T-cell (primary cell): ENCODE measurements around the gene VWA3B. TPM values are rescaled to one million over a fixed set of nuclear protein-coding genes. Genes with fewer than 3 reads are reported as not detected.

ENCODE experiments used
- ATAC-seq, 4 experiments: fragments of 200-7000 bp in 3 of 4; fragments of 150-1000 bp in 1 of 4; cut with Tn5 transposase; replicated peaks in 1 of 4; 1 replicate in 3 of 4; 2 replicates in 1 of 4; pipeline ENCODE4 v1.10.0; 2021; ENCODE audit warnings: moderate library complexity in 3 of 4, mild to moderate bottlenecking in 2 of 4, moderate number of reproducible peaks in 1 of 4
- CTCF ChIA-PET, 2 donors: fragments of 300-600 bp; sonication (Branson Sonifier 250); formaldehyde crosslinking; loops; one replicate each; lab custom pipeline; 2022; ENCODE audit warnings: antibody characterized with exemption in 2 of 2; lab: Charles Lee
- POLR2A ChIA-PET, 2 donors: fragments of 300-600 bp; sonication (Branson Sonifier 250); formaldehyde crosslinking; loops; one replicate each; lab custom pipeline; 2022; ENCODE audit warnings: antibody characterized with exemption in 2 of 2; lab: Charles Lee
- DNase-seq, 35 experiments: peaks; one replicate each; pipeline versions ENCODE4 v3.0.0 to v3.0.0-alpha.2; 2013 to 2023
- H3K27ac ChIP-seq: one replicate; pipeline ENCODE4 v1.5.1; 2013; ENCODE audit warnings: low read length
- H3K27me3 ChIP-seq, 2 experiments: replicated peaks in 1 of 2; 1 replicate in 1 of 2; 2 replicates in 1 of 2; pipeline versions ENCODE4 v1.6.1 to v1.7.0; 2013; ENCODE audit warnings: low read length in 1 of 2, mixed read lengths in 1 of 2; ENCODE audit not compliant: control insufficient read depth in 2 of 2, insufficient read depth in 2 of 2; ENCODE audit errors: extremely low read depth in 1 of 2
- H3K36me3 ChIP-seq, 2 donors: 1 replicate in 1 of 2; 2 replicates in 1 of 2; pipeline versions ENCODE4 v1.6.1 to v1.7.0; 2013; ENCODE audit warnings: low read length in 1 of 2; ENCODE audit not compliant: control insufficient read depth in 2 of 2, insufficient read depth in 1 of 2; ENCODE audit errors: extremely low read depth in 1 of 2
- H3K4me1 ChIP-seq, 2 experiments: 1 replicate in 1 of 2; 2 replicates in 1 of 2; pipeline versions ENCODE4 v1.6.1 to v1.7.0; 2013; ENCODE audit warnings: low read length in 2 of 2, mixed read lengths in 1 of 2; ENCODE audit not compliant: insufficient read depth in 2 of 2, control insufficient read depth in 1 of 2; ENCODE audit errors: extremely low read depth in 1 of 2
- H3K4me3 ChIP-seq, 2 donors: 1 replicate in 1 of 2; 2 replicates in 1 of 2; pipeline versions ENCODE4 v1.5.1 to v1.7.0; 2013; ENCODE audit warnings: mild to moderate bottlenecking in 2 of 2, low read length in 1 of 2, moderate library complexity in 1 of 2; ENCODE audit not compliant: control insufficient read depth in 1 of 2; ENCODE audit errors: extremely low read depth in 1 of 2
- H3K9me3 ChIP-seq: 2 replicates; pipeline ENCODE4 v1.7.0; 2013
- H3K27ac Mint-ChIP-seq, 2 donors: one replicate each; pipeline ENCODE4 v1.8.0; 2020 to 2021; ENCODE audit warnings: mild to moderate bottlenecking in 2 of 2, mixed read lengths in 2 of 2
- H3K27me3 Mint-ChIP-seq, 2 donors: one replicate each; pipeline ENCODE4 v1.8.0; 2021 to 2022; ENCODE audit warnings: mixed read lengths in 2 of 2
- H3K36me3 Mint-ChIP-seq: one replicate; pipeline ENCODE4 v1.8.0; 2021; ENCODE audit warnings: mixed read lengths
- H3K4me1 Mint-ChIP-seq, 3 donors: one replicate each; pipeline ENCODE4 v1.8.0; 2020 to 2022; ENCODE audit warnings: mixed read lengths in 3 of 3, mild to moderate bottlenecking in 1 of 3
- H3K4me3 Mint-ChIP-seq, 3 donors: one replicate each; pipeline ENCODE4 v1.8.0; 2020 to 2022; ENCODE audit warnings: mild to moderate bottlenecking in 3 of 3, mixed read lengths in 3 of 3, moderate library complexity in 3 of 3
- H3K9me3 Mint-ChIP-seq, 3 donors: one replicate each; pipeline ENCODE4 v1.8.0; 2020 to 2022; ENCODE audit warnings: mixed read lengths in 3 of 3
- WGBS: methylation state at CpG from one replicate; pipeline ENCODE4 v1.1.5; 2013; ENCODE audit warnings: missing lambda C conversion rate; ENCODE audit not compliant: insufficient coverage; 5-methylcytosine and 5-hydroxymethylcytosine counted together
- total RNA-seq, 35 experiments: library from RNA in 6 of 35; stranded (reverse) in 6 of 35; fragments of 120-200 nt in 1 of 35; gene quantifications; one replicate each; pipeline versions ENCODE4 v1.2.1 to v1.2.4 and lab custom pipeline; 2013 to 2026

VWA3B gene
- total RNA-seq, 5 donors from 2014 or later (not counting 1 experiment from before 2014, with no cell fraction given), result not detected

DNA sequence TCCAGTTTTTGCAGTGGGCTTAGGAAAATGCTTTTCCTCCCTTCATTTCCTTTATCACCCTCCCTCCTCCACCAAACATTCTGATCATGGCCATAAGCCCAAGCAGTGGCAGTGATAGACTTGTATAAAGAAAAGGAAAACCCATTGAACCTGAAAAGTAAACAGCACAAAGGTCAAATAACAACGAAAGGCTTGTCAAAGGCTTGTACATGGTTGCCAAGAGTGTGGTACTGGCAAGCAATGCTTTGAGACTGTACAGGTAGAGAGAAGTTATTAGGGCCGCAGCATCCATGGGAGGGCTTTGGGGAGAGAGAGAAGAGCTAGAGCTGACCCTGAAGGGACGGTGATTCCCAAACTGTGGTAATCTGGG is 2.1 kb upstream of the VWA3B start:
- no peaks in the 10 kb centered on the region for H3K9me3 ChIP-seq
- no peak for DNase-seq

DNA sequence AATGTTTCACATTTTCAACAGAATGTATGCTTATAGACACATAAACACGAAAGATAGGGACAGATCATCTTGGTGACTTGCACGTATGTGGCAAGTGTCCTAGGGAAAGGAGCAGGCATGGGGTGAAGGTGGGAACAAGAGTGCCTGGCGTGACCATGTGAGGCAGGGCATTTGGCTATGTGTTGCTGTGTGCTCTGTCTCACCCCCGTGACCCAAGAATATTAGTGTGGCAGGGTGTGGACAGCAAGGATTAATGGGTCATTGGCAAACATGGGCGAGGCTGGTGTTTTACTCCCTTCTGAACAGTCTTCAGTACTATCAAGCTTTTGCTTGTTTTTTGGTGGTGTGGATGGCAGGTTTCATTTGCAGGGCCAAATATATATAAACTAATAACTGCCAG is 1.3 kb upstream of the VWA3B start:
- Histone ChIP-seq H3K9me3 (no peaks in the 10 kb centered on the region), H3K4me3 (no peak overlapping the region), H3K27ac (no peak overlapping the region), H3K36me3 (no peaks in the 10 kb centered on the region), H3K4me1 (peaks cover 7 to 20% of the 10 kb centered on the region in 2 experiments), H3K27me3 (peaks cover 2 to 51% of the 10 kb centered on the region in 2 experiments)
- peaks cover 49 to 50% of the 10 kb centered on the region in 2 donors for H3K27me3 Mint-ChIP-seq
- peak overlapping the region in 1 of 3 donors; percentile 21 for H3K4me3 Mint-ChIP-seq
- DNase-seq, result no peak
- 100% methylated on average over 4 of the region's 5 CpGs for WGBS
- POLR2A ChIA-PET, result no interaction called here
- no peaks in the 10 kb centered on the region for H3K36me3 Mint-ChIP-seq
- CTCF ChIA-PET, result no interaction called here
- peaks cover 29 to 32% (median 31%) of the 10 kb centered on the region in 3 donors for H3K4me1 Mint-ChIP-seq
- no peak for ATAC-seq
- H3K27ac Mint-ChIP-seq, result no peak overlapping the region
- no peaks in the 10 kb centered on the region for H3K9me3 Mint-ChIP-seq

More for the DNA sequence above, 2.1 kb upstream of the VWA3B start:
- H3K4me3 ChIP-seq, result no peak overlapping the region
- Mint-ChIP-seq H3K9me3 (no peaks in the 10 kb centered on the region), H3K36me3 (no peaks in the 10 kb centered on the region), H3K27ac (no peak overlapping the region), H3K27me3 (peaks cover 49 to 50% of the 10 kb centered on the region in 2 donors), H3K4me3 (no peak overlapping the region), H3K4me1 (peaks cover 29 to 32% (median 31%) of the 10 kb centered on the region in 3 donors)
- POLR2A ChIA-PET, result no interaction called here
- no peak for ATAC-seq
- CTCF ChIA-PET, result no interaction called here
- no peaks in the 10 kb centered on the region for H3K36me3 ChIP-seq
- WGBS, result 86% methylated on average over 3 of the region's 3 CpGs
- H3K27ac ChIP-seq, result no peak overlapping the region
- H3K27me3 ChIP-seq, result peaks cover 2 to 51% of the 10 kb centered on the region in 2 experiments
- peaks cover 7 to 20% of the 10 kb centered on the region in 2 experiments for H3K4me1 ChIP-seq

DNA sequence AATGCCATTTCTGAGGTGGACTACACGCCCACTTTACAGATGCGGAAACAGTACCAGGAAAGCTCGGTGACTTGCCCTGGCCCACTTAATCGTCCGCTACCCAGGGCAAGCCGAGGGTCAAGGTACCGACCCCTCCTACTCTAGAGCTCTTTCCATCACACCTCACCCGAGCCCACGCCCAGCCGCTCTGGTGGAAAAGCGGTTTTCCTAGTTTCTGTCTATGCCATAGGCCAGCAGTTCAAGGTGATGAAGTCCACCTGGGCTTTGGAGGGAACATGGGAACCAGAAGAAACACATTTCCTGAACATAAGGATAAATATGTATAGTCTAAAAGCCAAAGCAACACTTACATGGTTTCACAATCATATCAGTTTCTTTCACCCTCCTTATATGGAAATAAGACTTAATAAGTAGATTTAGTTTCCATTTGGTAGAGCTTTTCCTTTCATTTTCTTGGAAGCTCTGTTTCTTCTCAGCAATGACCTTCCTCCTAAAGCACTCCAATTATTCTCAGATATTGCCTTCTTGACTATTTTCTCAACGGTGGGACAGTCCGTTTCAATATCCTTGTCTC is 567 bp downstream of the VWA3B start:
- H3K36me3 ChIP-seq, result no peaks in the 10 kb centered on the region
- DNase-seq, result no peak
- H3K4me1 ChIP-seq, result peaks cover under 1 to 13% of the 10 kb centered on the region in 2 experiments
- H3K27ac ChIP-seq, result no peak overlapping the region
- H3K27ac Mint-ChIP-seq, result no peak overlapping the region
- ChIA-PET CTCF (interaction anchor here in 1 of 2 donors (0.6 kb wide), 1 partner anchor 75 kb away, joined by 3 read pairs; no protein-coding TSS in a partner anchor), POLR2A (no interaction called here)
- ATAC-seq, result no peak
- no peaks in the 10 kb centered on the region for H3K36me3 Mint-ChIP-seq
- H3K27me3 ChIP-seq, result peaks cover 2 to 47% of the 10 kb centered on the region in 2 experiments
- H3K4me3 ChIP-seq, result peak overlapping the region in 1 of 2 donors; percentile 64
- peaks cover 21 to 26% (median 22%) of the 10 kb centered on the region in 3 donors for H3K4me1 Mint-ChIP-seq
- WGBS, result 70% methylated on average over 5 of the region's 13 CpGs
- no peaks in the 10 kb centered on the region for H3K9me3 ChIP-seq
- H3K27me3 Mint-ChIP-seq, result peaks cover 49 to 50% of the 10 kb centered on the region in 2 donors
- H3K4me3 Mint-ChIP-seq, result peak overlapping the region; percentile 36 to 75 (median 44)
- H3K9me3 Mint-ChIP-seq, result no peaks in the 10 kb centered on the region

DNA sequence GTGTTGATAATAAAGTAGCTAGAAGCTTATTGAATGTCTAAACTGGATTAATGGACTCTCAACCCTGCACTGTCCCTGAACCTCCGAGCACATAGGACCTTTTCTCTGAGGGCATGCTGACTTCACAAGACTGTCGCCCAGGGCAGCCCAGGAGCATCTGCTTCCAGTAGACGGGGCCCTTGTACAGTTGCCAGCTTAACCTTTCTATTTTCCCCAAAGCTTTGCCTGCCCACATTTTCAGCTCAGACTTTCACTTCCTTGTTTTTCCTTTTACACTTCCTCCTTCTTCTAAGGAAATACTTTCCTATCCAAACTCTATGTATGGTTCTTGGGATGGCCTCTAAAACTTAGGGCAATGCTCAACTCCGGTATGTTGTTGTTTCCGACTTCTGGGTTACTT is 1.3 kb downstream of the VWA3B start:
- ATAC-seq, result no peak

DNA sequence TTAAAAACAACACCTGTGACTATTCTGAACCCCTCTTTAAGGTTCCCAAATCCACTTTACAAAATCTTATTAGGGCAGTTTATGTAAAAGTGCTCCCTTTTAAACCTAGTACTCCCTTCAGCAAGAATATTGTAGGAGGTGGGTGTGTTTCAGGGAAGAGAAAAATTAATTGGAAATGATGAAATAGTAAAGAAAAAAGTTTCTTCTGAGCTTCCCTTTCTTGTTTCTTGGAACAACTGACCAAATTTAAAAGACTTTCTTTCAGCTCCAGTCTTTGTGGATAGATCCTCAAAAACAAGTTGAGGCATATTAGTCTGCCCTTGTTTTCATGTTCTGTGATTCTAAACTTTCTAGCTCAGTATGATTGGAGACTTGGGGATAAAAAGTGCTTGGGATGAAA is 3.0 kb downstream of the VWA3B start:
- H3K27me3 Mint-ChIP-seq, result peaks cover 36 to 37% of the 10 kb centered on the region in 2 donors
- H3K4me3 Mint-ChIP-seq, result no peak overlapping the region
- CTCF ChIA-PET, result interaction anchor here in 1 of 2 donors (0.6 kb wide), 1 partner anchor 876 kb away, joined by 5 read pairs; no protein-coding TSS in a partner anchor

More for the DNA sequence above, 1.3 kb downstream of the VWA3B start:
- peaks cover 19 to 21% (median 20%) of the 10 kb centered on the region in 3 donors for H3K4me1 Mint-ChIP-seq
- H3K36me3 Mint-ChIP-seq, result no peaks in the 10 kb centered on the region
- CTCF ChIA-PET, result no interaction called here
- H3K9me3 ChIP-seq, result no peaks in the 10 kb centered on the region
- no peak for DNase-seq
- peaks cover 0 to 13% of the 10 kb centered on the region in 2 experiments for H3K4me1 ChIP-seq
- H3K36me3 ChIP-seq, result no peaks in the 10 kb centered on the region
- no peak overlapping the region for H3K27ac ChIP-seq
- no peak overlapping the region for H3K27ac Mint-ChIP-seq
- H3K9me3 Mint-ChIP-seq, result no peaks in the 10 kb centered on the region
- H3K27me3 ChIP-seq, result peaks cover 2 to 40% of the 10 kb centered on the region in 2 experiments
- peaks cover 45 to 46% of the 10 kb centered on the region in 2 donors for H3K27me3 Mint-ChIP-seq
- POLR2A ChIA-PET, result no interaction called here
- 76% methylated on average over 3 of the region's 5 CpGs for WGBS
- no peak overlapping the region for H3K4me3 ChIP-seq
- H3K4me3 Mint-ChIP-seq, result no peak overlapping the region

DNA sequence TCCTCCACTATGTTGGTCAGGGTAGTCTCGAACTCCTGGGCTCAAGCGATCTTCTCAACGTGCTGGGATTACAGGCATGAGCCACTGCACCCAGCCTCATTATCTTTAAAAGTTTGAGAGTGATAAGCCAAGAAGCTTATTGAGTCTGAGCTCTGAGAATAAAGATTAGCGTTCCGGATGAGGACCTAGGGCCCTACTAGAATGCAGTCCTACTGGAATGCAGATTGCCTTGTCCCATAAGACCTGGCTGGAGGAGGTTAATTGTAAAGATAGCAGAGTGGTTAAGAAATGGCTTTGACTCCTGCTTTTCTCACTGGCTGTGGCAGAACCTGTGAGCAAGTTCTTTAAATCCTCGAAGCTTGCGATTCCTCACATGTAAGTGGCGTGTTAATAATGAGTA is 4.0 kb downstream of the VWA3B start:
- Histone ChIP-seq H3K27ac (no peak overlapping the region), H3K27me3 (peaks cover 0 to 23% of the 10 kb centered on the region in 2 experiments), H3K4me3 (no peak overlapping the region), H3K4me1 (peaks cover 0 to 13% of the 10 kb centered on the region in 2 experiments), H3K36me3 (no peaks in the 10 kb centered on the region), H3K9me3 (no peaks in the 10 kb centered on the region)
- H3K27me3 Mint-ChIP-seq, result peaks cover 26 to 28% of the 10 kb centered on the region in 2 donors
- no peak overlapping the region for H3K4me3 Mint-ChIP-seq
- no peak for ATAC-seq
- H3K36me3 Mint-ChIP-seq, result no peaks in the 10 kb centered on the region
- H3K9me3 Mint-ChIP-seq, result peaks cover 6 to 9% (median 8%) of the 10 kb centered on the region in 3 donors
- WGBS, result 94% methylated on average over 2 of the region's 8 CpGs
- peaks cover 16 to 18% (median 18%) of the 10 kb centered on the region in 3 donors for H3K4me1 Mint-ChIP-seq
- H3K27ac Mint-ChIP-seq, result no peak overlapping the region
- no peak for DNase-seq
- ChIA-PET CTCF (interaction anchor here in 1 of 2 donors (0.5 kb wide), 1 partner anchor 1481 kb away, joined by 4 read pairs; no protein-coding TSS in a partner anchor), POLR2A (interaction anchor here in 1 of 2 donors (0.6 kb wide), 1 partner anchor 133 kb away, joined by 3 read pairs; no protein-coding TSS in a partner anchor)

More for the DNA sequence above, 3.0 kb downstream of the VWA3B start:
- no peak for DNase-seq
- no peaks in the 10 kb centered on the region for H3K36me3 ChIP-seq
- POLR2A ChIA-PET, result interaction anchor here in 1 of 2 donors (0.6 kb wide), 1 partner anchor 134 kb away, joined by 3 read pairs; no protein-coding TSS in a partner anchor
- ATAC-seq, result no peak
- no peak overlapping the region for H3K27ac ChIP-seq
- no peak overlapping the region for H3K4me3 ChIP-seq
- peaks cover 0 to 13% of the 10 kb centered on the region in 2 experiments for H3K4me1 ChIP-seq
- no peaks in the 10 kb centered on the region for H3K36me3 Mint-ChIP-seq
- no peak overlapping the region for H3K27ac Mint-ChIP-seq
- H3K9me3 Mint-ChIP-seq, result peaks cover 0 to 5% (median 4%) of the 10 kb centered on the region in 3 donors
- no peaks in the 10 kb centered on the region for H3K9me3 ChIP-seq
- H3K4me1 Mint-ChIP-seq, result peaks cover 18 to 21% (median 19%) of the 10 kb centered on the region in 3 donors
- H3K27me3 ChIP-seq, result peaks cover 2 to 29% of the 10 kb centered on the region in 2 experiments
